Measurements from ENCODE around the gene CXCR3.

DNA sequence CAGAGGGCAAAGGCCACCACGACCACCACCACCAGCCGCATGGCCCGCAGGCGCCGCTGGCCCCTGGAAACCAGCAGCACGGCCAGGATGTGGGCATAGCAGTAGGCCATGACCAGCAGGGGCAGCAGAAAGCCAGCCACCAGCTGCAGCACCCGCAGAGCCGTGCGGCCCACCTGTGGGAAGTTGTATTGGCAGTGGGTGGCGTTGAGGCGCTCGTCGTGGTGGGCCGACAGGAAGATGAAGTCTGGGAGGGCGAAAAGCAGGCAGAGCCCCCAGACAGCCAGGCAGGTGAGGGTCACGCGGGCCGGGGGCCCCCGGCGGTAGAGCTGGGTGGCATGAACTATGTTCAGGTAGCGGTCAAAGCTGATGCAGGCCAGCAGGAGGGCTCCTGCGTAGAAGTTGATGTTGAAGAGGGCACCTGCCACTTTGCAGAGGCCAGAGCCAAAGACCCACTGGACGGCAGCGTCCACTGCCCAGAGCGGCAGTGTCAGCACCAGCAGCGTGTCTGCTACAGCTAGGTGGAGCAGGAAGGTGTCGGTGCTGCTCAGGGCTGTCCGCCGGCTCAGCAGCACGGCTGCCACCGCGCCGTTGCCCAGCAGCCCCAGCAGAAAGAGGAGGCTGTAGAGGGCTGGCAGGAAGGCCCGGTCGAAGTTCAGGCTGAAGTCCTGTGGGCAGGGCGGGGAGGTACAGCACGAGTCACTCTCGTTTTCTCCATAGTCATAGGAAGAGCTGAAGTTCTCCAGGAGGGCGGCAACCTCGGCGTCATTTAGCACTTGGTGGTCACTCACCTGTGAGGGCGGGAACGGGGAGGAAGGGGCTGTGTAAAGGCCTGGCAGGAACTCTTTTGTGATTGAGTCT lies 1.4 kb downstream of the CXCR3 start:
- no peak for TF ChIP-seq POLR2AphosphoS5 (IDR thresholded peaks at IDR 0.05; ENCODE audit: low read depth)
- TF ChIP-seq, protein P1, sequence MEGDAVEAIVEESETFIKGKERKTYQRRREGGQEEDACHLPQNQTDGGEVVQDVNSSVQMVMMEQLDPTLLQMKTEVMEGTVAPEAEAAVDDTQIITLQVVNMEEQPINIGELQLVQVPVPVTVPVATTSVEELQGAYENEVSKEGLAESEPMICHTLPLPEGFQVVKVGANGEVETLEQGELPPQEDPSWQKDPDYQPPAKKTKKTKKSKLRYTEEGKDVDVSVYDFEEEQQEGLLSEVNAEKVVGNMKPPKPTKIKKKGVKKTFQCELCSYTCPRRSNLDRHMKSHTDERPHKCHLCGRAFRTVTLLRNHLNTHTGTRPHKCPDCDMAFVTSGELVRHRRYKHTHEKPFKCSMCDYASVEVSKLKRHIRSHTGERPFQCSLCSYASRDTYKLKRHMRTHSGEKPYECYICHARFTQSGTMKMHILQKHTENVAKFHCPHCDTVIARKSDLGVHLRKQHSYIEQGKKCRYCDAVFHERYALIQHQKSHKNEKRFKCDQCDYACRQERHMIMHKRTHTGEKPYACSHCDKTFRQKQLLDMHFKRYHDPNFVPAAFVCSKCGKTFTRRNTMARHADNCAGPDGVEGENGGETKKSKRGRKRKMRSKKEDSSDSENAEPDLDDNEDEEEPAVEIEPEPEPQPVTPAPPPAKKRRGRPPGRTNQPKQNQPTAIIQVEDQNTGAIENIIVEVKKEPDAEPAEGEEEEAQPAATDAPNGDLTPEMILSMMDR (IDR thresholded peaks at IDR 0.05; ENCODE audit: insufficient read depth, low read length) = no peak
- no peak for TF ChIP-seq SPI1 (IDR thresholded peaks at IDR 0.05; ENCODE audit: borderline replicate concordance, low read depth)
- TF ChIP-seq, protein P2, sequence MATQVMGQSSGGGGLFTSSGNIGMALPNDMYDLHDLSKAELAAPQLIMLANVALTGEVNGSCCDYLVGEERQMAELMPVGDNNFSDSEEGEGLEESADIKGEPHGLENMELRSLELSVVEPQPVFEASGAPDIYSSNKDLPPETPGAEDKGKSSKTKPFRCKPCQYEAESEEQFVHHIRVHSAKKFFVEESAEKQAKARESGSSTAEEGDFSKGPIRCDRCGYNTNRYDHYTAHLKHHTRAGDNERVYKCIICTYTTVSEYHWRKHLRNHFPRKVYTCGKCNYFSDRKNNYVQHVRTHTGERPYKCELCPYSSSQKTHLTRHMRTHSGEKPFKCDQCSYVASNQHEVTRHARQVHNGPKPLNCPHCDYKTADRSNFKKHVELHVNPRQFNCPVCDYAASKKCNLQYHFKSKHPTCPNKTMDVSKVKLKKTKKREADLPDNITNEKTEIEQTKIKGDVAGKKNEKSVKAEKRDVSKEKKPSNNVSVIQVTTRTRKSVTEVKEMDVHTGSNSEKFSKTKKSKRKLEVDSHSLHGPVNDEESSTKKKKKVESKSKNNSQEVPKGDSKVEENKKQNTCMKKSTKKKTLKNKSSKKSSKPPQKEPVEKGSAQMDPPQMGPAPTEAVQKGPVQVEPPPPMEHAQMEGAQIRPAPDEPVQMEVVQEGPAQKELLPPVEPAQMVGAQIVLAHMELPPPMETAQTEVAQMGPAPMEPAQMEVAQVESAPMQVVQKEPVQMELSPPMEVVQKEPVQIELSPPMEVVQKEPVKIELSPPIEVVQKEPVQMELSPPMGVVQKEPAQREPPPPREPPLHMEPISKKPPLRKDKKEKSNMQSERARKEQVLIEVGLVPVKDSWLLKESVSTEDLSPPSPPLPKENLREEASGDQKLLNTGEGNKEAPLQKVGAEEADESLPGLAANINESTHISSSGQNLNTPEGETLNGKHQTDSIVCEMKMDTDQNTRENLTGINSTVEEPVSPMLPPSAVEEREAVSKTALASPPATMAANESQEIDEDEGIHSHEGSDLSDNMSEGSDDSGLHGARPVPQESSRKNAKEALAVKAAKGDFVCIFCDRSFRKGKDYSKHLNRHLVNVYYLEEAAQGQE (IDR thresholded peaks at IDR 0.05; ENCODE audit: insufficient replicate concordance, low read depth) = no peak
- no peak for TF ChIP-seq GABPA (IDR thresholded peaks at IDR 0.05; ENCODE audit: low read depth)

Measured in HL-60 (cell line).